ENCODE measurements around the gene RXRB.

DNA sequence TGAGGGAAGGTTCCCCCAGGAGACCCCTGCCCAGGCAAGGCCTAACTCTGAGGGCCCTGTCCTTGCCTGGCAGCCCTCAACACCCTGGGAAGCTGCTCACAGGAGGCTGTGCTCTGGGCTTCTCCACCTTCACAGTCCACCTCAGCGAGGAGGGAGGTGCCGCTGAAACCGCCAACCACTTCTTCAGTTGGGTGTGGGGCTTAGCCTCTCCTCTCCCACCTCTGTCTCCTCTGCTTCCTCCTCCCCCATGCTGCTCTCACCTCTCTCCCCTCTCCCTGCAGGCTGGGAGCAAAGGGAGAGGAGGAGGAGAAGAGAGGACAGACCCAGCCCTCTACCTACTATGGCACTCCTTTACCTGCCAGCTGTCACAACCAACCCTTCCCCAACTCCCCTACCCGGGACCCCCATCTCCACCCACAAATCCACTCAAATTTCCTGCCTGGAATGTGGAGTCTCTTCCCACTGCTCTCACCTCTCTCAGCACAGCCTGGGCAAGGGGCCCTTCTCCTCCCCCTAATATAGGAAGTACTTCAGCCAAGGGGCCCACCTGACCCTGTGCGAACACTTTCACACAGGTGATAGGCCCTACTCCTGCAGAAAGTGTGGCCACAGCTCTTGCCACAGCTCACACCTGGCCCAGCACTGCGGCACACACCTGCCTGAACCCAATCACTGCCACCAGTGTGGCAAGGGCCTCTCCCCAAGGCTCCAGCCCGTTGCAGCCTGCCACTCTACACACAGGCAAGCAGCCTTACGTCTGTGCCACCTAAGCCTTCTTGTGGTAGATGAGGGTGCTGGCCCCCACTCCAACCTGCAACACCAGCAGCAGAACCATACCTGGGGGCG, 15.0 kb upstream of the RXRB start:
- TF ChIP-seq, protein P1, sequence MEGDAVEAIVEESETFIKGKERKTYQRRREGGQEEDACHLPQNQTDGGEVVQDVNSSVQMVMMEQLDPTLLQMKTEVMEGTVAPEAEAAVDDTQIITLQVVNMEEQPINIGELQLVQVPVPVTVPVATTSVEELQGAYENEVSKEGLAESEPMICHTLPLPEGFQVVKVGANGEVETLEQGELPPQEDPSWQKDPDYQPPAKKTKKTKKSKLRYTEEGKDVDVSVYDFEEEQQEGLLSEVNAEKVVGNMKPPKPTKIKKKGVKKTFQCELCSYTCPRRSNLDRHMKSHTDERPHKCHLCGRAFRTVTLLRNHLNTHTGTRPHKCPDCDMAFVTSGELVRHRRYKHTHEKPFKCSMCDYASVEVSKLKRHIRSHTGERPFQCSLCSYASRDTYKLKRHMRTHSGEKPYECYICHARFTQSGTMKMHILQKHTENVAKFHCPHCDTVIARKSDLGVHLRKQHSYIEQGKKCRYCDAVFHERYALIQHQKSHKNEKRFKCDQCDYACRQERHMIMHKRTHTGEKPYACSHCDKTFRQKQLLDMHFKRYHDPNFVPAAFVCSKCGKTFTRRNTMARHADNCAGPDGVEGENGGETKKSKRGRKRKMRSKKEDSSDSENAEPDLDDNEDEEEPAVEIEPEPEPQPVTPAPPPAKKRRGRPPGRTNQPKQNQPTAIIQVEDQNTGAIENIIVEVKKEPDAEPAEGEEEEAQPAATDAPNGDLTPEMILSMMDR (IDR thresholded peaks at IDR 0.05 in 2 of 3, conservative IDR thresholded peaks at IDR 0.05 in 1 of 3; ENCODE audit: borderline replicate concordance in 1 of 3, insufficient read depth in 1 of 3, low read depth in 2 of 3, low read length in 2 of 3) = no peak
- TF ChIP-seq POLR2AphosphoS5 (IDR thresholded peaks at IDR 0.05; ENCODE audit: low read depth, low read length) (no peak), SRF (IDR thresholded peaks at IDR 0.05; ENCODE audit: low read depth) (no peak), YY1 (IDR thresholded peaks at IDR 0.05; ENCODE audit: extremely low read depth, insufficient replicate concordance, low read depth, low read length) (no peak), CBX3 (IDR thresholded peaks at IDR 0.05; ENCODE audit: low read depth) (no peak), EZH2 (IDR thresholded peaks at IDR 0.05) (no peak), POLR2A (IDR thresholded peaks at IDR 0.05; ENCODE audit: borderline replicate concordance, extremely low read depth, insufficient read depth, insufficient read length) (no peak), SIN3A (IDR thresholded peaks at IDR 0.05; ENCODE audit: low read depth) (no peak), EZH2phosphoT487 (IDR thresholded peaks at IDR 0.05; ENCODE audit: borderline replicate concordance) (no peak), RAD21 (IDR thresholded peaks at IDR 0.05; ENCODE audit: low read depth) (no peak)
- TF ChIP-seq, protein P2, sequence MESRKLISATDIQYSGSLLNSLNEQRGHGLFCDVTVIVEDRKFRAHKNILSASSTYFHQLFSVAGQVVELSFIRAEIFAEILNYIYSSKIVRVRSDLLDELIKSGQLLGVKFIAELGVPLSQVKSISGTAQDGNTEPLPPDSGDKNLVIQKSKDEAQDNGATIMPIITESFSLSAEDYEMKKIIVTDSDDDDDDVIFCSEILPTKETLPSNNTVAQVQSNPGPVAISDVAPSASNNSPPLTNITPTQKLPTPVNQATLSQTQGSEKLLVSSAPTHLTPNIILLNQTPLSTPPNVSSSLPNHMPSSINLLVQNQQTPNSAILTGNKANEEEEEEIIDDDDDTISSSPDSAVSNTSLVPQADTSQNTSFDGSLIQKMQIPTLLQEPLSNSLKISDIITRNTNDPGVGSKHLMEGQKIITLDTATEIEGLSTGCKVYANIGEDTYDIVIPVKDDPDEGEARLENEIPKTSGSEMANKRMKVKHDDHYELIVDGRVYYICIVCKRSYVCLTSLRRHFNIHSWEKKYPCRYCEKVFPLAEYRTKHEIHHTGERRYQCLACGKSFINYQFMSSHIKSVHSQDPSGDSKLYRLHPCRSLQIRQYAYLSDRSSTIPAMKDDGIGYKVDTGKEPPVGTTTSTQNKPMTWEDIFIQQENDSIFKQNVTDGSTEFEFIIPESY (IDR thresholded peaks at IDR 0.05; ENCODE audit: extremely low read depth, insufficient replicate concordance, low read length) = no peak

All from HCT116 (cell line).